Right renal pelvis (tissue), 4 donors: ENCODE data around the gene COA1. TPM values are rescaled to one million over a fixed set of nuclear protein-coding genes. Genes with fewer than 3 reads are reported as not detected.

Experiments used
- DNase-seq, 4 donors: peaks; one replicate each; pipeline ENCODE4 v3.0.0-alpha.2; 2013; ENCODE audit warnings: low read depth in 4 of 4, low spot score in 3 of 4, missing footprints in 1 of 4
- polyA plus RNA-seq, 4 donors: library from polyadenylated mRNA; unstranded; fragments of 120-200 nt; gene quantifications; one replicate each; pipeline ENCODE4 v1.2.1, GENCODE V29; 2013; ENCODE audit not compliant: insufficient read length in 4 of 4

COA1 gene
- polyA plus RNA-seq, 4 donors = 64.0 to 73.5 (median 69.8) TPM

- DNase-seq = no peak
Observed at GRCh38 chr7:43658718-43659548, 70.4 kb downstream of the COA1 start.

GRCh38 chr7:43656997-43657396 lies 72.3 kb downstream of the COA1 start:
- DNase-seq = no peak

GRCh38 chr7:43655584-43655983 lies 73.7 kb downstream of the COA1 start:
- DNase-seq = no peak

- DNase-seq = no peak
Observed at GRCh38 chr7:43653891-43654504, 75.3 kb downstream of the COA1 start.

GRCh38 chr7:43653466-43653865 lies 75.9 kb downstream of the COA1 start:
- DNase-seq = no peak

GRCh38 chr7:43652364-43652763 lies 77.0 kb downstream of the COA1 start:
- DNase-seq = no peak

- DNase-seq = no peak
Observed at GRCh38 chr7:43650457-43651052, 78.8 kb downstream of the COA1 start.

GRCh38 chr7:43649755-43650274 lies 79.5 kb downstream of the COA1 start:
- DNase-seq = no peak

- no peak for DNase-seq
Observed at GRCh38 chr7:43648473-43649406, 80.6 kb downstream of the COA1 start.

GRCh38 chr7:43647673-43648472 lies 81.5 kb downstream of the COA1 start:
- no peak for DNase-seq

GRCh38 chr7:43647339-43647672 lies 82.0 kb downstream of the COA1 start:
- DNase-seq = no peak

- DNase-seq = no peak
Observed at GRCh38 chr7:43646603-43647338, 82.6 kb downstream of the COA1 start.

- no peak for DNase-seq
Observed at GRCh38 chr7:43645699-43646226, 83.6 kb downstream of the COA1 start.

GRCh38 chr7:43643846-43644245 lies 85.5 kb downstream of the COA1 start:
- no peak for DNase-seq

GRCh38 chr7:43642897-43643630 lies 86.3 kb downstream of the COA1 start:
- no peak for DNase-seq

- DNase-seq = no peak
Observed at GRCh38 chr7:43640679-43641078, 88.6 kb downstream of the COA1 start.

GRCh38 chr7:43639858-43640491 lies 89.3 kb downstream of the COA1 start:
- peak in 2 of 4 donors; percentile 32 to 36 for DNase-seq
